Upper lobe of right lung (tissue), 1 donor: ENCODE results near the gene NEB. TPM values are rescaled to one million over a fixed set of nuclear protein-coding genes. Genes with fewer than 3 reads are reported as not detected.

Experiments
- ATAC-seq: fragments of 200-7000 bp; cut with Tn5 transposase; one replicate; pipeline ENCODE4 v1.9.1; 2020; ENCODE audit warnings: mild to moderate bottlenecking, moderate library complexity
- DNase-seq: peaks from one replicate; pipeline ENCODE4 v3.0.0-alpha.2; 2020
- H3K27ac ChIP-seq: fragments of 200-600 bp; one replicate; pipeline ENCODE4 v1.8.0; 2022
- H3K27me3 ChIP-seq: fragments of 200-600 bp; one replicate; pipeline ENCODE4 v1.8.0; 2022; ENCODE audit warnings: mild to moderate bottlenecking
- H3K36me3 ChIP-seq: fragments of 200-600 bp; one replicate; pipeline ENCODE4 v1.8.0; 2022
- H3K4me1 ChIP-seq: fragments of 200-600 bp; one replicate; pipeline ENCODE4 v1.8.0; 2022
- H3K4me3 ChIP-seq: fragments of 200-600 bp; one replicate; pipeline ENCODE4 v1.8.0; 2022; ENCODE audit warnings: mild to moderate bottlenecking
- H3K9me3 ChIP-seq: fragments of 200-600 bp; one replicate; pipeline ENCODE4 v1.8.0; 2022
- CTCF ChIP-seq: fragments of 200-600 bp; IDR thresholded peaks from one replicate; pipeline ENCODE4 v1.8.0; 2022; ENCODE audit warnings: antibody characterized with exemption
- intact Hi-C: fragments of 100-400 bp; cut with DNase I; formaldehyde crosslinking; loops from one replicate; pipeline ENCODE4 v1.11.0; 2022
- total RNA-seq: library from RNA; stranded (reverse); fragmentation: NEBNext Ultra II Directional; extraction: Animal tissue kit (Norgen Biotek cat#: 25700); gene quantifications from one replicate; pipeline ENCODE4 v1.2.1, GENCODE V29; 2021
- donor health status: DM: no; HTN: yes; CAD: no; lungs with severe emphysema.

NEB gene
- total RNA-seq, 1 donor from 2014 or later: 1.9 TPM

DNA sequence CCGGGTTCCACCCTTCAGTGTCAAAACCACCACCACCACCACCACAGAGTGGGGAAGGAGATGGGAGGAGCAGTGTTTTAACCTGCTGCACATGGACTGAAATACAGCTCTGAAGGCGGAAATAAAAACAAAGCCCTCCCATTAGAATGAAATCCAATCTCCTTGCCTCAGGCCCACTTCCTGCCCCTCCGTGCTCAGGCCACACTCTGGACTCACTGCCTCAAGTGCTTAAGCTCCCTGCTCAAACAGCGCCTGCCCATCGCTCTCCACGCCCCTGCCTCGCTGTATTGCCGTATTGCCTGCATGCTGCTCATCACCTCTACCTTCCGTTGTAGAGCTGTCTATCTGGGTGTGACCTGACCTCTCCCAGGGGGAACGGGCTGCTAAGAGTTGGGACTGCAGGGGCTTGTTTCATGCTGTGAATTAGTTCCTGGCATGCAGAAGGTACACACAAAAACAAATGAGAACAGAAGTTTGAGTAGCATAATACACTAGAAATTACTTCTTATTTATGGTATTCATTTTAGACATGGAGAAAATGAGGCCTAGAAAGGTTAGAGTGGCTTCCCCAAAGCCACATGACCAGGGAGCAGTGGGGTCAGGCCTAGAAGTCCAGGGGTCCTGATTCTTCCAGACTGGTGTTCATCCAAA lies 31.6 kb upstream of the NEB start:
- no peak for TF ChIP-seq CTCF
- Histone ChIP-seq H3K27ac (no peak overlapping the region), H3K4me3 (no peak overlapping the region)

GRCh38 chr2:151762694-151763093 lies 28.4 kb upstream of the NEB start:
- H3K4me1 ChIP-seq: peaks cover 15% of the 10 kb centered on the region
- no peaks in the 10 kb centered on the region for H3K9me3 ChIP-seq
- ATAC-seq (no peak), DNase-seq (no peak)
- no peak overlapping the region for H3K27ac ChIP-seq
- no peaks in the 10 kb centered on the region for H3K36me3 ChIP-seq
- no peak overlapping the region for H3K4me3 ChIP-seq
- H3K27me3 ChIP-seq: no peaks in the 10 kb centered on the region
- intact Hi-C loops: no loop called here
- TF ChIP-seq CTCF: no peak

More for the DNA sequence above, 31.6 kb upstream of the NEB start:
- no peaks in the 10 kb centered on the region for H3K36me3 ChIP-seq
- ATAC-seq (peak; percentile 22), DNase-seq (no peak)
- peaks cover 12% of the 10 kb centered on the region for H3K4me1 ChIP-seq
- intact Hi-C loops: no loop called here
- no peaks in the 10 kb centered on the region for H3K27me3 ChIP-seq
- H3K9me3 ChIP-seq: no peaks in the 10 kb centered on the region

DNA sequence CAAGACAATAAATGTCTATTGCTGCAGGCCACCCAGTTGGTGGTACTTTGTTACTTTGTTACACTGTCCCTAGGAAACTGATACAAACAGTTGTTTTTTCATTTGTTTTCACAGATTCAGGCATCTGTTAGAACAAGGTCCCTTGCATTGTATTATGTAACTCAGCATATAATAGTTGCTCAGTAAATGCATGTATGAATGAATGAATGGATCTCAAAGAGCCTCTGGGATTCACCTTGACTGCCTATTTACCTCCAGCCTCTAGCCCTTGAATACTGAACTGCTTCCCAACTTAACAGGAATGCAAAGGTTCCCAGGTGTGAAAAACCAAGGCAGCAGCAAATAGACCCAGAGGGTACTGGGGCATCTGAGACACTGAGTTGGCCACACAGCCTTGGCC lies 27.4 kb upstream of the NEB start:
- intact Hi-C loops: no loop called here
- Histone ChIP-seq H3K27me3 (no peaks in the 10 kb centered on the region), H3K4me3 (no peak overlapping the region)

DNA sequence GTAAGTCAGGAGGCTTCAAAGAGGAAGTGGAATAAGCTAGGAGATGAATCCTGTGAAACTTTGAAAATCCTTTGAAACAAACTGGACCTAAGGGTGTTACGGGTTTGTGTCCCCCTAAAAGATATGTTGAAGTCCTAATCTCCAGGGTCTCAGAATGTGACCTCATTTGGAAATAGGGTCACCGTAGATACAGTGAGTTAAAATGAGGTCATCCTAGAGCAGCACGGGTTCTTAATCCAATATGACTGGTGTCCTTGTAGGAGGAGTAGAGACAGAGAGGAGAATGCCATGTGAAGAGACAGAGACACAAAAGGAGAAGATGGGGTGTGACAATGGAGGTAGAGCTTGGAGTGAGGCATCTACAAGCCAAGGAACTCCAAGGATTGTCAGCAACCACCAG lies 26.9 kb upstream of the NEB start:
- intact Hi-C loops: no loop called here
- Histone ChIP-seq H3K4me1 (peaks cover 3% of the 10 kb centered on the region), H3K9me3 (no peaks in the 10 kb centered on the region), H3K4me3 (no peak overlapping the region), H3K36me3 (no peaks in the 10 kb centered on the region), H3K27ac (no peak overlapping the region), H3K27me3 (no peaks in the 10 kb centered on the region)
- TF ChIP-seq CTCF: no peak
- DNase-seq: no peak
- no peak for ATAC-seq

More for the DNA sequence above, 27.4 kb upstream of the NEB start:
- no peak overlapping the region for H3K27ac ChIP-seq
- no peak for TF ChIP-seq CTCF
- H3K36me3 ChIP-seq: no peaks in the 10 kb centered on the region
- no peak for DNase-seq
- ATAC-seq: no peak
- H3K9me3 ChIP-seq: no peaks in the 10 kb centered on the region
- peaks cover 5% of the 10 kb centered on the region for H3K4me1 ChIP-seq

GRCh38 chr2:151760139-151760650 lies 25.9 kb upstream of the NEB start:
- no peaks in the 10 kb centered on the region for H3K36me3 ChIP-seq
- no peak overlapping the region for H3K4me3 ChIP-seq
- no peak overlapping the region for H3K27ac ChIP-seq
- no peak for TF ChIP-seq CTCF
- intact Hi-C loops: no loop called here
- ATAC-seq: no peak
- H3K9me3 ChIP-seq: no peaks in the 10 kb centered on the region
- H3K4me1 ChIP-seq: peaks cover 3% of the 10 kb centered on the region
- no peaks in the 10 kb centered on the region for H3K27me3 ChIP-seq
- DNase-seq: no peak
